HG03565 (cell line): ENCODE measurements around the gene AHRR.
"Not testable (repeated sequence)": the region's sequence is repeated elsewhere in the genome, so short reads cannot be mapped to it uniquely, and the experiment has no call there.

Source experiments
- ATAC-seq: cut with Tn5 transposase; IDR thresholded peaks from one replicate; pipeline ENCODE4 v1.9.1; 2021; ENCODE audit warnings: mild to moderate bottlenecking, moderate library complexity; ENCODE audit not compliant: unreplicated experiment

Gene AHRR

DNA sequence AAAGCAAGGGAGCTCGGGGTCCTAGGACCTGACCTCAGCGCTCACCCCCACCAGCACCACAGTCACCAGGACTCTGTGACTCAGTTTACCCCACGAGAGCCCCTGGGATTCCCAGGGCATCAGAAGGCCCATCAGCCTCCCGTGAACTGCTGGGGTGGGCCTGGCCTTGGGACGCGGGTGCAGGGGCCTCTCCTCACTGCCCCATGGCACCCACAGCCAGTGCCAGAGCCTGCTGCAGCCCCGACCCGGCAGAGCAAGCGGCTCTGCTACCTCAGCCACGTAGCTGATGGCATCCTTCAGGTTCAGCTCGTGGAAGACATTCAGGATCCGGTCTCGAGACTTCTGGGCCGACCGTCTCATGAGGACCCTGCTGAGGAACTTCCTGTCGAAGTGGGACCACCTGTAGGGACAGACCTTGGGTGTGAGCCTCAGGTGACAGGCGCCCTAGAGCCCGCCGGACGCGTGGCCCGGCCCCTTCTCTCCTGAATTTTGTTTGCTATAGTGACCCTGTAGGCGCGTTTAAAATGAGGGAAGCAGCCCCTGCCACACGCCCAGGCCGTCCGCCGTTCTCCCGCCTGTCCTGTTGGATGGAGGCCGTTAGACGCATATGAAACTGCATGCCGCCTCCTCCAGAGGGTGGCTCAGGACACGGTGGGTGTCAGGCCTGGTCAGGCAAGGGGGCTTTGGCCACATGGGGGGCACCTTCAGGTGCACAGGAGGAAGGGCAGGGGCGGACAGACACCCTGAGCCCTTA lies 158.2 kb downstream of the AHRR start:
- no peak for ATAC-seq

- ATAC-seq: no peak
Observed at GRCh38 chr5:481347-481746, 159.8 kb downstream of the AHRR start.

DNA sequence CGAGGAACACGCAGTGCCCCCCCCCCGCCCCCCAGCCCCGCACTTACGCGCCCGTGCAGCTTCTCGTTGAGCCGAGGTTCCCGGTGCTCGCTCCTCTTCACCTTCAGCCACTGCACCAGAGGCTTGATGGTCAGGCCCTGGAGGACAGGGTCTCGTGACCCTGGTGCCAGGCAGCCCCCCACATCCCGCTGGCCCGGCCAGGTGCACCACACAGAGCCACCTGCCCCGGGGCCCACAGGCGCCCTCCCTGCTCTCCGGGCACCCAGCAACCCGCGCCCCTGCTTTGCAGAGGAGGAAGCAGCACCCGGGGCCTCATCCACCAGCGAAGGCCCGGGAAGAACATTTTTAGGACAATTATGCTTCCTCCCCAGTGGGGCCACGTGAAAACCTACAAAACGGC lies 160.5 kb downstream of the AHRR start:
- no peak for ATAC-seq

DNA sequence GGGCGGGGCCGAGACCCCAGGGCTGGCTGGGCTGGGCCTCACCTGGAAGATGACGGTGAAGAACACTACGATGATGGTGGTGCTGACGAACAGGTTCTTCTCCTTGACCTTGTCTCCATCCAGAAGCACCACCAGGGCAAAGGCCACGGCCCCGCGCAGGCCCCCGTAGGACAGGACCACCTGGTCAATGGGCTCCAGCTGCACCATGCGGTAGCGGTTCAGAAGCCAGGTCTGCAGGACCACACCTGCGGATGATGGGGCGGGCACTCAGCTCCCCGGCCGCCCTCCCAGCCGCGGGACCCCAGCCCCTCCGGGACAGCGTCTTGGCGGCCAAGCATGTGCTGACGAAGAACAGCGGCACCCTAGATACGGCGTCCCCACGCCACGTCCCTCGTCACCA lies 161.0 kb downstream of the AHRR start:
- ATAC-seq: no peak

- ATAC-seq: no peak
Observed at GRCh38 chr5:483011-483410, 161.5 kb downstream of the AHRR start.

DNA sequence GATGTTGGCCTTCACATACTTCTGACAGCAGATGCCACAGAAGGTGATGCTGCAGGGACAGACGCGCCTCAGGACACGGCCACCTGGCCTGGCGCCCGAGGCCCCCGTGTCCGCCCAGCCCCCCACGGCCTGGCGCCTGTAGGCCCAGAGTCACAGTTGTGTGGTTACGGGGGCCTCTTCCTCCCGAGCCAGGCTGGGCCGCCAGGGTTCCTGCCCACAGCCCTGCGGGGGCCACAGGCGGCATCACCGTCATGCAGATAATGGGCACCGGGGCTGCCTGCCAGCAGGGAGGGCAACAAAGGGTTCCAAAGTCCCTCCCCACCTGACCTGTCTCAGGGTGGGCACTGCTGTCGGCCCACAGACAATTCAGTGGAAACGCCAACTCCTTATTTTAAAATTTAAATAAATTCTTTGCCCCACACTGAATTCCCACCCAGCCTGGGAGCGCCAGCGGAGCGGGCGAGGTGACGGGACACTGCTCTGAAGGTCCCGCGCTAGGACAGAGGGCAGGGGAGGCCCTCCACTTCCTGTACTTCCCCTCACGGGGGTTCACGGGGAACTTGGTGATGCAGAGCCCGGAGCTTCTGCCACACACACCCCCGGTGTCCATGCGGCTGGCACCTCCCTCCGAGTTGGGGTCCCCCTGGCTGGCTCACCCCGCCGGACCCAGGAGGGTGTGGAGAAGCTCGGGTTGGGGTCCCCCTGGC lies 162.1 kb downstream of the AHRR start:
- no peak for ATAC-seq

DNA sequence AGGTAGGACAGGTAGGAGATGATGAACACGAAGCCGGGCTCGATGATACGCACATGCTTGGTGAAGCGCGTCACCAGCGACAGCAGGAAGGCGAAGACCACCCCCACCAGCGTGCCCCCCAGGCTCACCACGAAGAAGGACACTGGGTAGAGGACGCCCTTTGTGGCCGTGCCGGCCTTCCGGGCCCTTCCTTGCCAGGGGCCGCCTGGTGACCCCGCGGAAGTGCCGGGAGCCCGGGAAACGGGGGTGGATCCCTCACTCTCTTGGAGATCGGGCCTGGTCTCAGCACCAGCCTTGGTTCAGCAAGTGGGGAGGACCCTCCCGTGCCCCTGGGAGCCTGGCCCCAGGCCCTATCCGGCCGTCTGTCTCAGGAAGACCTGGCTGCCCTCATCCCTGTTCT lies 163.0 kb downstream of the AHRR start:
- no peak for ATAC-seq

DNA sequence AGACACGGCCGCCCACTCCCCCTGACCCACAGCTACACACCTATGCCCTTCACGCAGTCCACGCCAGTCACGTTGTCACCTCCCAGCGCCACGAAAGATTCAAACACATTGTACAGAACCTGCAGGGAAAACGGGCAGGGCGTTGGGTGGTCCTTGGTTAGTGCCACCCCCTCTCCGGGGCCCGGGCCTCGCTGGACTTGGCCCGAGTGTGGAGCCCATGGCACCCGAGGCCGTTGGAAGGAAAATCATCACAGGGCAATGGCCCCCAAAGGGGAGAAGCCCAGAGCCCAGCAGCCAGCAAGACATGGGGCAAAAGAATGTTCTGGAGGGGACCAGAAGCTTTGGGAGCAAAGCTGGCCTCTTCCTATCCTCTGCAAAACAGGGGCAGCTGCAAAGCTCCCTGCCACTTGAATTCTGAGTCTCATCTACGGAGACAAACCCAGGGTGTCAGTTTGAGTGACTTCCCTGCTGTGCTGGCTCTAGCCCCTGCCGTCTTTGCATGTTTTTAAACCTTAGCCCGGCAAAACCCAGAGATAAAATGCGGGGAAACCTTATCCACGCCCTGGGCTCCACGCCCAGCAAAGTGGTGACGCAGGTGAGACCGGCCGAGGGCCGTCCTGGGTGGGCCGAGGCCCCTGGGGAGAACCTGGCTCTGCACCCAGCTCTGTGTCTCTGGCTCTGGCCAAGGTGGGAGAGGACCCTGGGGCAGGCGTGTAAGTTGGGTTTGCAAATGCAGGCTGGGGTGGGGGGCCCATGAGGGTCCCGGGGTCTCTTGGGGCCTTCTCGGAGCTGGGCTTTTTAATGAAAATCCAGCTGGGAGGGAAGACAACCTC lies 163.8 kb downstream of the AHRR start:
- ATAC-seq: no peak

DNA sequence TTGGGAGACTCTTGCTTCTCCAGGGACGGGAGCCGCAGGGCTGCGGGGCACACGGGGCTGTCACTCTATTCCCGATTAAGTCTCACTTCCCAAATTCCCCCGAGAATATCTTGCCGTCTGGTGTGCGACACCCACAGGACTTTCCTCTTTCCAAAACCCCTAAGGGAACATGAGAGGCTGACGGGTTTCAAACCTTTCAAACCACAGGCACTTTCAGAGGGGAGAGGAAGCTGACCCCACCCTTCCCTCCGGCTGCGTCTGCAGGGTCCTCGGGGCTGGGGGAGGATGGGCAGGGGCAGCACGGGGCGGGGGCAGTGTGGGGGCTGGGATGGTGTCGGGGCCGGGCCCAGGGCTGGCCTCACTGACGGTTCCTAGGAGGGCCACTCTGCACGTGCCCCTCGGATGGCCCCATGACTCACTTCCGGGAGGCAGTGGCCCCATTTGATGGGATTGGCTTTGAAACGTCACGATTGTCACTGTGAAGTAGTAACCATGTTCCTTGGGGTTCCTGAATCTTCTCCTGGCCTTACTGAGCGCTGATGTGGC lies 164.5 kb downstream of the AHRR start:
- no peak for ATAC-seq

DNA sequence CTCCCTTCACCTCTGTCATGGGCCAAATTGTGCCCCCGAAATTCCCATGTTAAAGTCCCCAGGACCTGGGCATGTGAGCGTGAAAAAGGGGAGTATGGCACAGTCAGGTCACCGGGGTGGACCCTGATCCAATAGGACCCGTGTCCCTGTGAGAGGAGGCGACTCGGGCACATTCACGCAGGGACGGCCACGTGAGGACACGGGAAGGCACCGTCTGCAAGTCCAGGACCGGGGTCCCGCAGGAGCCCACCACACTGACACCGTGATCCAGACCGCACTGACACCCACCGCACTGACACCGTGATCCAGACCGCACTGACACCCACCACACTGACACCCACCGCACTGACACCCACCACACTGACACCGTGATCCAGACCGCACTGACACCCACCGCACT lies 165.1 kb downstream of the AHRR start:
- ATAC-seq: not testable (repeated sequence)
